ENCODE measurements around the gene DNAH17. TPM values are rescaled to one million over a fixed set of nuclear protein-coding genes. Genes with fewer than 3 reads are reported as not detected.

The DNAH17 gene
- polyA plus RNA-seq, 3 donors, result 0.01 to 0.51 (median 0.11) TPM

DNA sequence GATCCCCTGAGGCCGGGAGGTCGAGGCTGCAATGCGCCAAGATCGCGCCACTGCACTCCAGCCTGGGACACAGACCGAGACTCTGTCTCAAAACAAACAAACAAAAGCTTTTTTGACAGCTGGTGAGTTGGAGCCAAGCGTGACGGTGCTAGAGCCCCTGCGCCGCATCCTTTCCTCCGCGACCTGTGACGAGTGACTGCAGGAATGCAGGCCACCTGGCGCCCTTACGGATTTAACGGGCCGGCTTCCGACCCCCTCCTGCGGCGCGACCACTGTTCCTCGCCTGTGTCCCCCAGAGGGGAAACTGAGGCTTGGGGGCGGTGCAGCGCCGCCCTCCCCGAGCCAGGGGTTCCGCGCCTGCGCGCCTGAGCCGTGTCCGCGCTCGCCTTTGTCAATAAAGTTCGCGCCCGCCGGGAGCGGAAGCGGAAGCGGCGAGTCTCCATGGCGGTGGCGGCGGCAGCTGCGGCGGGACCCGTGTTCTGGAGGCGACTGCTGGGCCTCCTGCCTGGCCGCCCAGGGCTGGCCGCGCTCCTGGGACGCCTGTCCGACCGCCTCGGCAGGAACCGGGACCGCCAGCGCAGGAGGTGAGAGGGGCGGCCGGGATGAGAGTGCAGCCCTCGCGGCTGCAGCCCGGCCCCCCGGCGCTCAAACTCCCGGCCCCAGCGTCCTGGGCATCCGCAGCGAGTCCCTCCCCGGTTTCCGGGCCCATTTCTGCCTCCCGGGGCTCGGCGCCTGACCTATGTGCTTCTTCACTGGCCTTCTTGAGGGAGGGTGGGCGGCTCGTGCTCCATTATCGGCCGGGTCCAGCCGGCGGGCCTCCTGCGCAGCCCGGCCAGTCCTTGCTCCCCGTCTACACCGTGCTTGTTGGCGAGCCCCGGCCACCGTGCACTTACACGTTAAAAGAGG lies 198.7 kb downstream of the DNAH17 start, which contains the start of gene PGS1:
TSS of gene PGS1 (plus strand) at position 425 of the 906 bp plus-strand sequence. CDS start at position 442, 17 bp downstream.
- H3K9ac ChIP-seq (ENCODE audit: insufficient read depth, low read length, poor library complexity, severe bottlenecking), result peak within 1 kb of the TSS; percentile 98
- H2AFZ ChIP-seq (ENCODE audit: insufficient read depth, low read depth, low read length, poor library complexity, severe bottlenecking), result peak within 1 kb of the TSS; percentile 77
- TF ChIP-seq, protein P1, sequence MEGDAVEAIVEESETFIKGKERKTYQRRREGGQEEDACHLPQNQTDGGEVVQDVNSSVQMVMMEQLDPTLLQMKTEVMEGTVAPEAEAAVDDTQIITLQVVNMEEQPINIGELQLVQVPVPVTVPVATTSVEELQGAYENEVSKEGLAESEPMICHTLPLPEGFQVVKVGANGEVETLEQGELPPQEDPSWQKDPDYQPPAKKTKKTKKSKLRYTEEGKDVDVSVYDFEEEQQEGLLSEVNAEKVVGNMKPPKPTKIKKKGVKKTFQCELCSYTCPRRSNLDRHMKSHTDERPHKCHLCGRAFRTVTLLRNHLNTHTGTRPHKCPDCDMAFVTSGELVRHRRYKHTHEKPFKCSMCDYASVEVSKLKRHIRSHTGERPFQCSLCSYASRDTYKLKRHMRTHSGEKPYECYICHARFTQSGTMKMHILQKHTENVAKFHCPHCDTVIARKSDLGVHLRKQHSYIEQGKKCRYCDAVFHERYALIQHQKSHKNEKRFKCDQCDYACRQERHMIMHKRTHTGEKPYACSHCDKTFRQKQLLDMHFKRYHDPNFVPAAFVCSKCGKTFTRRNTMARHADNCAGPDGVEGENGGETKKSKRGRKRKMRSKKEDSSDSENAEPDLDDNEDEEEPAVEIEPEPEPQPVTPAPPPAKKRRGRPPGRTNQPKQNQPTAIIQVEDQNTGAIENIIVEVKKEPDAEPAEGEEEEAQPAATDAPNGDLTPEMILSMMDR (IDR thresholded peaks at IDR 0.05), result no peak
- Mint-ChIP-seq H3K36me3 (peaks cover 34 to 35% of the 10 kb centered on the region in 2 donors), H3K4me1 (peaks cover 80% of the 10 kb centered on the region), H3K4me3 (peak within 1 kb of the TSS; percentile 97 to 98), H3K9me3 (no peaks in the 10 kb centered on the region), H3K27me3 (ENCODE audit: low read depth in 3 of 3) (peaks cover 0 to 2% (median 1%) of the 10 kb centered on the region in 3 donors), H3K27ac (peak within 1 kb of the TSS; percentile 96 to 100 (median 98))
- H3K27ac ChIP-seq (ENCODE audit: low read depth in 1 of 2, low read length in 2 of 2), result peak within 1 kb of the TSS; percentile 94 to 97
- intact Hi-C loops (cut with micrococcal nuclease), result no loop called here
- H3K36me3 ChIP-seq (replicated peaks in 1 of 2; ENCODE audit: control insufficient read depth in 1 of 2, insufficient read depth in 2 of 2, low read length in 2 of 2), result peaks cover 0 to 9% of the 10 kb centered on the region in 2 donors
- H3K4me2 ChIP-seq (replicated peaks; ENCODE audit: extremely low read depth, low read length, poor library complexity, severe bottlenecking), result peak within 1 kb of the TSS; percentile 98
- H3K9me3 ChIP-seq (replicated peaks in 1 of 2; ENCODE audit: control insufficient read depth in 1 of 2, insufficient read depth in 1 of 2, low read length in 2 of 2), result no peaks in the 10 kb centered on the region
- peak within 1 kb of the TSS; percentile 86 to 89 (median 86) for H3K4me3 ChIP-seq (replicated peaks in 1 of 3; ENCODE audit: low read depth in 2 of 3, low read length in 3 of 3)
- peaks cover 54% of the 10 kb centered on the region for H3K79me2 ChIP-seq (ENCODE audit: insufficient read depth, low read length)
- H3K27me3 ChIP-seq (ENCODE audit: control insufficient read depth in 2 of 2, insufficient read depth in 2 of 2, low read length in 2 of 2), result no peaks in the 10 kb centered on the region
- H3K4me1 ChIP-seq (ENCODE audit: control insufficient read depth in 1 of 2, insufficient read depth in 2 of 2, low read length in 2 of 2), result peaks cover 87 to 90% of the 10 kb centered on the region in 2 donors
- no peaks in the 10 kb centered on the region for H4K20me1 ChIP-seq (ENCODE audit: insufficient read depth, low read length)
- 2% methylated on average over 88 of the region's 89 CpGs for WGBS (ENCODE audit: insufficient coverage)
- peak; percentile 70 to 76 (median 75) for DNase-seq

- Mint-ChIP-seq H3K36me3 (peaks cover 29 to 30% of the 10 kb centered on the region in 2 donors), H3K27ac (peak overlapping the region; percentile 64 to 100 (median 97)), H3K4me3 (peak overlapping the region; percentile 67 to 97), H3K27me3 (ENCODE audit: low read depth in 3 of 3) (peaks cover 0 to 2% (median 1%) of the 10 kb centered on the region in 3 donors), H3K4me1 (peaks cover 74% of the 10 kb centered on the region), H3K9me3 (no peaks in the 10 kb centered on the region)
- Histone ChIP-seq H3K4me1 (ENCODE audit: control insufficient read depth in 1 of 2, insufficient read depth in 2 of 2, low read length in 2 of 2) (peaks cover 80 to 83% of the 10 kb centered on the region in 2 donors), H3K79me2 (ENCODE audit: insufficient read depth, low read length) (peaks cover 48% of the 10 kb centered on the region), H3K9me3 (replicated peaks in 1 of 2; ENCODE audit: control insufficient read depth in 1 of 2, insufficient read depth in 1 of 2, low read length in 2 of 2) (no peaks in the 10 kb centered on the region), H3K27me3 (ENCODE audit: control insufficient read depth in 2 of 2, insufficient read depth in 2 of 2, low read length in 2 of 2) (no peaks in the 10 kb centered on the region), H3K27ac (ENCODE audit: low read depth in 1 of 2, low read length in 2 of 2) (peak overlapping the region; percentile 29 to 97), H3K9ac (ENCODE audit: insufficient read depth, low read length, poor library complexity, severe bottlenecking) (peak overlapping the region; percentile 98), H3K4me3 (replicated peaks in 1 of 3; ENCODE audit: low read depth in 2 of 3, low read length in 3 of 3) (peak overlapping the region; percentile 86 to 89 (median 86)), H3K4me2 (replicated peaks; ENCODE audit: extremely low read depth, low read length, poor library complexity, severe bottlenecking) (peak overlapping the region; percentile 98), H4K20me1 (ENCODE audit: insufficient read depth, low read length) (no peaks in the 10 kb centered on the region), H2AFZ (ENCODE audit: insufficient read depth, low read depth, low read length, poor library complexity, severe bottlenecking) (peak overlapping the region; percentile 77), H3K36me3 (replicated peaks in 1 of 2; ENCODE audit: control insufficient read depth in 1 of 2, insufficient read depth in 2 of 2, low read length in 2 of 2) (peaks cover 0 to 9% of the 10 kb centered on the region in 2 donors)
- no peak for DNase-seq
- TF ChIP-seq, protein P1 (IDR thresholded peaks at IDR 0.05), result no peak
- 65% methylated on average over 14 of the region's 14 CpGs for WGBS (ENCODE audit: insufficient coverage)
- intact Hi-C loops (cut with micrococcal nuclease), result no loop called here
These were observed 199.4 kb downstream of the DNAH17 start for GRCh38 chr17:78377858-78378224.

Measured in CD14-positive monocyte (primary cell).